Neural cell (in vitro differentiated cells): ENCODE results near the gene PBX3. TPM values are rescaled to one million over a fixed set of nuclear protein-coding genes. Genes with fewer than 3 reads are reported as not detected.

Experiments used
- H2AFZ ChIP-seq: fragments of 200-600, 300-800 bp; sonication (generic), shearing (Covaris generic); 2 replicates; pipeline ENCODE4 v1.6.0; 2014; ENCODE audit warnings: low read depth, mild to moderate bottlenecking, antibody characterized with exemption, low read length, moderate library complexity
- H3F3A ChIP-seq: fragments of 200-600 bp; shearing (Covaris generic); 2 replicates; pipeline ENCODE4 v1.6.1; 2016; ENCODE audit warnings: mild to moderate bottlenecking, moderate library complexity, mixed read lengths, antibody characterized with exemption, low read length; ENCODE audit not compliant: insufficient read depth, poor library complexity, severe bottlenecking
- H3K27ac ChIP-seq: fragments of 200-600, 300-800 bp; sonication (generic), shearing (Covaris generic); 2 replicates; pipeline ENCODE4 v1.5.1; 2014; ENCODE audit warnings: mild to moderate bottlenecking, low read length, moderate library complexity
- H3K27me3 ChIP-seq: fragments of 300-800, 200-600 bp; sonication (generic), shearing (Covaris generic); 2 replicates; pipeline ENCODE4 v1.6.0; 2014; ENCODE audit warnings: mild to moderate bottlenecking, low read depth, low read length, moderate library complexity; ENCODE audit not compliant: insufficient read depth
- H3K36me3 ChIP-seq: fragments of 300-800, 200-600 bp; sonication (generic), shearing (Covaris generic); 2 replicates; pipeline ENCODE4 v1.5.1; 2014; ENCODE audit warnings: mild to moderate bottlenecking, antibody characterized with exemption, low read length, moderate library complexity; ENCODE audit not compliant: insufficient read depth
- H3K4me2 ChIP-seq: fragments of 300-800, 200-600 bp; sonication (generic), shearing (Covaris generic); 2 replicates; pipeline ENCODE4 v1.6.0; 2014; ENCODE audit warnings: mild to moderate bottlenecking, low read length
- H3K4me3 ChIP-seq: fragments of 300-800, 200-600 bp; sonication (generic), shearing (Covaris generic); 2 replicates; pipeline ENCODE4 v1.5.1; 2014; ENCODE audit warnings: mild to moderate bottlenecking, low read length, moderate library complexity
- H3K79me2 ChIP-seq: fragments of 200-600 bp; shearing (Covaris generic); replicated peaks from 2 replicates; pipeline ENCODE4 v1.6.0; 2014; ENCODE audit warnings: mild to moderate bottlenecking, low read length, moderate library complexity; ENCODE audit not compliant: insufficient read depth
- H3K9ac ChIP-seq: fragments of 300-800, 200-600 bp; sonication (generic), shearing (Covaris generic); 2 replicates; pipeline ENCODE4 v1.6.1; 2016; ENCODE audit warnings: mild to moderate bottlenecking, low read length, mixed read lengths
- H3K9me2 ChIP-seq: fragments of 200-600 bp; shearing (Covaris generic); 2 replicates; pipeline ENCODE4 v1.6.1; 2016; ENCODE audit warnings: mild to moderate bottlenecking, low read length, mixed read lengths; ENCODE audit not compliant: insufficient read depth
- H3K9me3 ChIP-seq: fragments of 200-600, 300-800 bp; sonication (generic), shearing (Covaris generic); 2 replicates; pipeline ENCODE4 v1.6.1; 2016; ENCODE audit warnings: mild to moderate bottlenecking, mixed run types, low read length, moderate library complexity, mixed read lengths
- H4K20me1 ChIP-seq: fragments of 200-600 bp; shearing (Covaris generic); 2 replicates; pipeline ENCODE4 v1.6.1; 2016; ENCODE audit warnings: mild to moderate bottlenecking, mixed run types; ENCODE audit not compliant: insufficient read depth
- CTCF ChIP-seq: fragments of 450-650 bp; IDR thresholded peaks from 2 replicates; pipeline ENCODE4 v1.5.1; 2014; ENCODE audit warnings: antibody characterized with exemption, mild to moderate bottlenecking, moderate library complexity; ENCODE audit not compliant: poor library complexity, severe bottlenecking
- EP300 ChIP-seq: fragments of 450-650 bp; conservative IDR thresholded peaks from 2 replicates; pipeline ENCODE4 v1.6.1; 2014; ENCODE audit warnings: antibody characterized with exemption, mild to moderate bottlenecking, moderate library complexity; ENCODE audit not compliant: poor library complexity, severe bottlenecking
- EZH2 ChIP-seq: fragments of 200-600, 300-800 bp; shearing (Covaris generic), sonication (generic); IDR thresholded peaks from 2 replicates; pipeline ENCODE4 v1.6.1; 2014; ENCODE audit warnings: antibody characterized with exemption, low read length, borderline replicate concordance, mild to moderate bottlenecking; ENCODE audit not compliant: insufficient read depth, poor library complexity, severe bottlenecking
- MXI1 ChIP-seq: fragments of 450-650 bp; conservative IDR thresholded peaks from 2 replicates; pipeline ENCODE4 v1.6.1; 2014; ENCODE audit warnings: antibody characterized with exemption, mild to moderate bottlenecking; ENCODE audit not compliant: poor library complexity, severe bottlenecking
- POLR2AphosphoS5 ChIP-seq: IDR thresholded peaks from 2 replicates; pipeline ENCODE4 v1.6.1; 2012
- RAD21 ChIP-seq: fragments of 450-650 bp; conservative IDR thresholded peaks from 2 replicates; pipeline ENCODE4 v1.6.1; 2014; ENCODE audit warnings: antibody characterized with exemption, mild to moderate bottlenecking, moderate library complexity
- REST ChIP-seq: IDR thresholded peaks from 2 replicates; pipeline ENCODE4 v1.6.1; 2012; ENCODE audit warnings: borderline replicate concordance
- SMC3 ChIP-seq: fragments of 450-650 bp; conservative IDR thresholded peaks from 2 replicates; pipeline ENCODE4 v1.6.1; 2014; ENCODE audit warnings: antibody characterized with exemption, mild to moderate bottlenecking, moderate library complexity; ENCODE audit not compliant: poor library complexity
- TAF1 ChIP-seq: IDR thresholded peaks from 2 replicates; pipeline ENCODE4 v1.6.1; 2012; ENCODE audit warnings: low read depth
- polyA plus RNA-seq: library from polyadenylated mRNA; depleted of rRNA; stranded (reverse); fragments of >200 nt; gene quantifications from 2 replicates; pipeline ENCODE4 v1.2.3, GENCODE V29; 2014

The PBX3 gene
- polyA plus RNA-seq, 1 donor from 2014 or later: 398 TPM

GRCh38 chr9:125998837-125999503 lies 251.8 kb downstream of the PBX3 start:
- H3K4me2 ChIP-seq: no peak overlapping the region

GRCh38 chr9:125999504-125999881 lies 252.3 kb downstream of the PBX3 start:
- H3F3A ChIP-seq: no peaks in the 10 kb centered on the region
- no peak overlapping the region for H3K27ac ChIP-seq
- no peaks in the 10 kb centered on the region for H3K9me2 ChIP-seq
- no peaks in the 10 kb centered on the region for H3K79me2 ChIP-seq
- H3K4me3 ChIP-seq: no peak overlapping the region
- no peaks in the 10 kb centered on the region for H3K9me3 ChIP-seq
- no peak overlapping the region for H3K4me2 ChIP-seq
- no peaks in the 10 kb centered on the region for H3K27me3 ChIP-seq
- no peak overlapping the region for H3K9ac ChIP-seq
- H2AFZ ChIP-seq: no peak overlapping the region
- no peaks in the 10 kb centered on the region for H3K36me3 ChIP-seq
- H4K20me1 ChIP-seq: no peaks in the 10 kb centered on the region
- no peak for TF ChIP-seq EP300
- no peak for TF ChIP-seq RAD21
- TF ChIP-seq TAF1: no peak
- TF ChIP-seq POLR2AphosphoS5: no peak
- no peak for TF ChIP-seq REST
- no peak for TF ChIP-seq SMC3
- no peak for TF ChIP-seq EZH2

More at GRCh38 chr9:125998837-125999503, 251.8 kb downstream of the PBX3 start:
- H3K36me3 ChIP-seq: no peaks in the 10 kb centered on the region
- no peaks in the 10 kb centered on the region for H4K20me1 ChIP-seq
- H3K27ac ChIP-seq: no peak overlapping the region
- H2AFZ ChIP-seq: no peak overlapping the region
- TF ChIP-seq EP300 (no peak), POLR2AphosphoS5 (no peak), EZH2 (no peak), MXI1 (no peak), RAD21 (no peak), REST (no peak), CTCF (no peak), TAF1 (no peak), SMC3 (no peak)
- no peaks in the 10 kb centered on the region for H3K9me2 ChIP-seq
- H3K9me3 ChIP-seq: no peaks in the 10 kb centered on the region
- no peak overlapping the region for H3K4me3 ChIP-seq
- no peaks in the 10 kb centered on the region for H3K79me2 ChIP-seq
- no peaks in the 10 kb centered on the region for H3F3A ChIP-seq
- no peaks in the 10 kb centered on the region for H3K27me3 ChIP-seq
- no peak overlapping the region for H3K9ac ChIP-seq
